Activated CD4-positive, alpha-beta T cell treated with anti-CD3 and anti-CD28 coated beads, Interleukin-2, Interleukin-6, amounts not matched to agents 100 ng/mL and 50 ng/mL, durations not matched to agents 16 hours and 8 hours (primary cell): Measurements from ENCODE around the gene RRP1.
A peak's percentile ranks its signal among the peaks of the same experiment; 100 is the strongest.

Experiments
- DNase-seq: peaks from one replicate; pipeline ENCODE4 v3.0.0-alpha.2; 2020

Gene RRP1

GRCh38 chr21:43789276-43790009 is at the start of gene RRP1:
Gene RRP1 (plus strand): TSS chr21:43789577. CDS start chr21:43789630, 53 bp downstream.
- DNase-seq, result peak; percentile 97

- no peak for DNase-seq
Measured at GRCh38 chr21:43739621-43740435, 49.5 kb upstream of the RRP1 start.

- DNase-seq, result no peak
Measured at GRCh38 chr21:43740497-43741156, 48.8 kb upstream of the RRP1 start.

GRCh38 chr21:43741423-43742096 is 47.8 kb upstream of the RRP1 start:
- no peak for DNase-seq

GRCh38 chr21:43743947-43744346 is 45.4 kb upstream of the RRP1 start:
- no peak for DNase-seq

GRCh38 chr21:43744725-43745124 is 44.7 kb upstream of the RRP1 start:
- DNase-seq, result no peak

GRCh38 chr21:43745772-43746517 is 43.4 kb upstream of the RRP1 start:
- DNase-seq, result no peak

- DNase-seq, result no peak
Measured at GRCh38 chr21:43748622-43749021, 40.8 kb upstream of the RRP1 start.

- no peak for DNase-seq
Measured at GRCh38 chr21:43749651-43750262, 39.6 kb upstream of the RRP1 start.

GRCh38 chr21:43750339-43751033 is 38.9 kb upstream of the RRP1 start:
- DNase-seq, result no peak

- DNase-seq, result no peak
Measured at GRCh38 chr21:43751955-43752591, 37.3 kb upstream of the RRP1 start.

GRCh38 chr21:43752758-43753438 is 36.5 kb upstream of the RRP1 start:
- DNase-seq, result no peak

- DNase-seq, result no peak
Measured at GRCh38 chr21:43753439-43753799, 36.0 kb upstream of the RRP1 start.

GRCh38 chr21:43754948-43755781 is 34.2 kb upstream of the RRP1 start:
- DNase-seq, result no peak

GRCh38 chr21:43755820-43756594 is 33.4 kb upstream of the RRP1 start:
- no peak for DNase-seq

- DNase-seq, result no peak
Measured at GRCh38 chr21:43757601-43758000, 31.8 kb upstream of the RRP1 start.

GRCh38 chr21:43758111-43758641 is 31.2 kb upstream of the RRP1 start:
- no peak for DNase-seq

- DNase-seq, result no peak
Measured at GRCh38 chr21:43758811-43759210, 30.6 kb upstream of the RRP1 start.
